Erythroblast (primary cell): Measurements from ENCODE around the gene FBLN2.

Experiments used
- GATA1 ChIP-seq: IDR thresholded peaks from 2 replicates; pipeline ENCODE4 v1.6.1; 2011; ENCODE audit warnings: low read depth, mild to moderate bottlenecking, control low read depth, low read length, moderate library complexity
- POLR2A ChIP-seq: IDR thresholded peaks from 2 replicates; pipeline ENCODE4 v1.6.1; 2011; ENCODE audit warnings: mild to moderate bottlenecking, low read length

DNA sequence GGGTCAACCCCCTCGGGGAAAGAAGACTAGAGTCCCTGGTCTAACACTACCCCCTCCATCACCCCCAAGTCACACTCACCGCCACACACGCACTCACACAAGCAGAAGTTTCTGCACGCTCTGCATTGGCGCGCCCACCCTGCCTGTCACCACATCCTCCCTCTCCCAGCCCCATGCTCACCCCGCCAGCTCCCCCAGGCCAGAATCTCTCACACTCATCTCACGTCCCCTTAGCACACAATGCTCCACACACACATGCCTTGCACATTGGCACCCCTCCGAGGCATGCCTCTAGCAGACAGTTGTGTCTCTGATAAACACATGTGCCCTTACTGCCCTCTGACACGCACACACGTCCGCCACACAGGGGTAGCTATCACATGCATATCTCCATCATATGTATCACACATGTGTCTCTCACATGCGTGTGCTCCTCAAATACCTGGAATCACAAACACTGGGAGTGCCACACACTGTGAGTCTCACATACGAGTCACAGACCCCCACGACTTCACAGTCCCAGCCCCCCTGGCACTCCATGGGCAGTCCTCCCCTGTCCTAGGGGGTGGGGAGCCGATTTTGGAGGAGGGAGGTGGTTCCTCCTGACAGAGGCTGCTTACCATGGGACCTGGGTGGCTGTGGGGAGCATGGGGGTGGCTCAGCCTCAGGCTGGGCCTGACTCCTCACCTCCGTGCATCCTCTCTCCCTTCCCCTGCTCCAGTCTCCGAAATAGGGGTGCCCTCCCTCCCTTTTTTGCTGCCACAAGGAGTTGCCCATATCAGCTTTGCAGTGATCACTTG lies 898 bp downstream of the FBLN2 start:
- TF ChIP-seq GATA1 (no peak), POLR2A (no peak)
